ENCODE results near the gene MEF2D. TPM values are rescaled to one million over a fixed set of nuclear protein-coding genes. Genes with fewer than 3 reads are reported as not detected.
A peak's percentile ranks its signal among the peaks of the same experiment; 100 is the strongest.

Gene MEF2D
- total and polyA plus RNA-seq, 7 experiments from 2014 or later = 4.5 to 190 (median 61.6) TPM

DNA sequence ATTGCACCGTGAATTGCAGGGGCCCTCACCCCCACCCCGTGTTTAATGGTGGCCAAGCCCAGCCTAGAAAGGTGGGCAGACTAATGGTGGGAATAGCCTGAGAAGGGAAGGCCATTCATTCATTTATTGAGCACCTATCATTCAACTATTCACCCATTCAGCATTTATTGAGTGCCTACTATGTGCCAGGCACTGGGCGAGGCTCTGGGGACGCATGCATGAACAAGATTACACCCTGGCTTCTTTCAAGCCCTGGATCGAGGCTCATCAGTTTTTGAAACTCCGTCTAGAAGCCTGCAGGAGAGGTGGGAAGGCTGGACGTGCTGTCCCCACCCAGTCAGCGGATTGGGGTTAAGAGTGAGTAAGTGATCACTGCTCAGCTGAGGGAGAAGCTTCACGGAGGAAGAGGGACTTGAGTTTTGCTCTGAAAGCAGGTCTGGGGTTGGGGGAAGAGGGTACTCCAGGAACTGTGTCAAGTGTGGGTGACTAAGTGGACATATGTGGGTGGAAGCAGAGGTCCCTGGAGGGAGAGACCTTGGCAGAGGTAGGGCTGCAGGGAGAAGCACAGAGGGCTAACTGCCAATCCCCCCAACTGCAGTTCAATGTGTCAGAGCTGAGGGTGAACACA is 35.6 kb downstream of the MEF2D start:
- DNase-seq = no peak
- H3K27me3 ChIP-seq (ENCODE audit: control insufficient read depth in 2 of 2, insufficient read depth in 2 of 2, low read length in 2 of 2) = no peaks in the 10 kb centered on the region
- no peak overlapping the region for H3K4me3 ChIP-seq (ENCODE audit: low read length)
- peaks cover 0 to 38% (median 8%) of the 10 kb centered on the region in 5 donors for H3K36me3 Mint-ChIP-seq
- no peaks in the 10 kb centered on the region for H3K9me3 ChIP-seq (ENCODE audit: control insufficient read depth in 2 of 3, low read length in 3 of 3)
- H3K4me1 Mint-ChIP-seq = peaks cover 10 to 27% (median 19%) of the 10 kb centered on the region in 7 donors
- CTCF ChIA-PET = interaction anchor here (0.7 kb wide), 1 partner anchor 47 kb away, joined by 3 read pairs; no protein-coding TSS in a partner anchor
- H3K4me1 ChIP-seq (ENCODE audit: control insufficient read depth in 2 of 2, insufficient read depth in 2 of 2, low read length in 2 of 2) = no peaks in the 10 kb centered on the region
- POLR2A ChIA-PET = no interaction called here
- no peak for ATAC-seq
- H3K9me3 Mint-ChIP-seq = no peaks in the 10 kb centered on the region
- no peaks in the 10 kb centered on the region for H3K27me3 Mint-ChIP-seq
- H3K4me3 Mint-ChIP-seq = no peak overlapping the region
- peak overlapping the region in 7 of 9 donors; percentile 32 to 88 (median 41) for H3K27ac Mint-ChIP-seq
- H3K27ac ChIP-seq (ENCODE audit: low read depth, low read length) = no peak overlapping the region
- intact Hi-C loops (cut with micrococcal nuclease) = loop anchor here in 1 of 2 donors (1.0 kb wide), 1 partner anchor 8 kb away; no protein-coding TSS in a partner anchor
- H3K36me3 ChIP-seq (ENCODE audit: control insufficient read depth in 2 of 3, insufficient read depth in 3 of 3, low read length in 3 of 3) = peaks cover 0 to 58% (median 19%) of the 10 kb centered on the region in 3 experiments

DNA sequence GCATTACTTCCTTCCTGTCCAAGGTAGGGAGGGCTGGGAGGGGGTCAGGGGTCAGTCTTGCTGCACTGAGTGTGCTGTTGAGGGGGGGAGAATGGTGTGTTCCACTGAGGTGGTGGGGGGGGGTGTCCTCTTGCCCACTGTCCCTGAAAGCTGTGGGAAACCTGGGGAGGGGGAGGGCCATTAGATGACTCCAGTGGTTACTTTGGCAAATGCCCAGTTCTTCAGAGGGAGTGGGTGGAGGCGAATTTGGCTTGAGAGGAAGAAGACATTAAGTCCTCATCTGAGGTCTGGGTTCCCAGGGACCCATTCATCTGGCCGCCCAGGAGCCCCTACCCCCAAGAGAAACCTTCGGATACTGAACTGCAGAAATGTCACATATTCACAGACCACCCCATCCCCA is 36.2 kb downstream of the MEF2D start:
- H3K27ac Mint-ChIP-seq = peak overlapping the region in 3 of 9 donors; percentile 46 to 88 (median 49)
- peaks cover 10 to 30% (median 19%) of the 10 kb centered on the region in 7 donors for H3K4me1 Mint-ChIP-seq

DNA sequence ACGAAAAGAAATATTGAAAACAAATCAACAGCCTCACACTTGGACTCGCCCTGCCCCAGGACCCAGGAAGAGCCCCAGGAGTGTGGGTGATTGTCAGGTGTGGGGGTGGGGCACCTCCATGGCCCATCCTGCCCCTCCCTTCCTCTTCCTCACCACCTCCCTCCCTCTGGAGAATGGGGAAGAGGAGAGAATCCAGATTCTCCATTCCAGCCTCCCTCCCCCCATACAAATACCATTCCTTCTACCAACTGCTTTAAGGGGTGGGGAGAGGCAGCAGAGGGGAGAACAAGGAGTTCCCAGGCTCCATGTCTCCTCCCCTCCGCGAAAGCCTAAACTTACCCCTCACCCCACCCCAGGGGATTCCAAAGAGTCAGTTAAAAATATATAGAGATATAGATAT is 36.7 kb downstream of the MEF2D start:
- no peaks in the 10 kb centered on the region for H3K4me1 ChIP-seq (ENCODE audit: control insufficient read depth in 2 of 2, insufficient read depth in 2 of 2, low read length in 2 of 2)
- no peak overlapping the region for H3K4me3 ChIP-seq (ENCODE audit: low read length)
- no peak for ATAC-seq
- ChIA-PET POLR2A (no interaction called here), CTCF (no interaction called here)
- H3K27ac Mint-ChIP-seq = peak overlapping the region in 6 of 9 donors; percentile 19 to 89 (median 31)
- no peaks in the 10 kb centered on the region for H3K27me3 ChIP-seq (ENCODE audit: control insufficient read depth in 2 of 2, insufficient read depth in 2 of 2, low read length in 2 of 2)
- H3K27ac ChIP-seq (ENCODE audit: low read depth, low read length) = no peak overlapping the region
- intact Hi-C loops (cut with micrococcal nuclease) = no loop called here
- H3K4me3 Mint-ChIP-seq = no peak overlapping the region
- H3K9me3 ChIP-seq (ENCODE audit: control insufficient read depth in 2 of 3, low read length in 3 of 3) = no peaks in the 10 kb centered on the region
- peaks cover 10 to 30% (median 19%) of the 10 kb centered on the region in 7 donors for H3K4me1 Mint-ChIP-seq
- H3K36me3 Mint-ChIP-seq = peaks cover 0 to 36% (median 7%) of the 10 kb centered on the region in 5 donors
- no peak for DNase-seq
- no peaks in the 10 kb centered on the region for H3K9me3 Mint-ChIP-seq
- H3K36me3 ChIP-seq (ENCODE audit: control insufficient read depth in 2 of 3, insufficient read depth in 3 of 3, low read length in 3 of 3) = peaks cover 0 to 48% (median 16%) of the 10 kb centered on the region in 3 experiments
- no peaks in the 10 kb centered on the region for H3K27me3 Mint-ChIP-seq

More for the DNA sequence above, 36.2 kb downstream of the MEF2D start:
- H3K36me3 ChIP-seq (ENCODE audit: control insufficient read depth in 2 of 3, insufficient read depth in 3 of 3, low read length in 3 of 3) = peaks cover 0 to 52% (median 19%) of the 10 kb centered on the region in 3 experiments
- H3K4me1 ChIP-seq (ENCODE audit: control insufficient read depth in 2 of 2, insufficient read depth in 2 of 2, low read length in 2 of 2) = no peaks in the 10 kb centered on the region
- Mint-ChIP-seq H3K9me3 (no peaks in the 10 kb centered on the region), H3K36me3 (peaks cover 0 to 38% (median 8%) of the 10 kb centered on the region in 5 donors), H3K27me3 (no peaks in the 10 kb centered on the region), H3K4me3 (no peak overlapping the region)
- POLR2A ChIA-PET = no interaction called here
- no peak for DNase-seq
- no peak for ATAC-seq
- intact Hi-C loops (cut with micrococcal nuclease) = no loop called here
- H3K27ac ChIP-seq (ENCODE audit: low read depth, low read length) = no peak overlapping the region
- H3K9me3 ChIP-seq (ENCODE audit: control insufficient read depth in 2 of 3, low read length in 3 of 3) = no peaks in the 10 kb centered on the region
- H3K27me3 ChIP-seq (ENCODE audit: control insufficient read depth in 2 of 2, insufficient read depth in 2 of 2, low read length in 2 of 2) = no peaks in the 10 kb centered on the region
- no peak overlapping the region for H3K4me3 ChIP-seq (ENCODE audit: low read length)
- CTCF ChIA-PET = no interaction called here

GRCh38 chr1:156462954-156463795 is 37.4 kb downstream of the MEF2D start:
- Mint-ChIP-seq H3K9me3 (no peaks in the 10 kb centered on the region), H3K4me3 (no peak overlapping the region), H3K27ac (peak overlapping the region in 6 of 9 donors; percentile 23 to 89 (median 48)), H3K36me3 (peaks cover 0 to 30% (median 5%) of the 10 kb centered on the region in 5 donors), H3K27me3 (no peaks in the 10 kb centered on the region), H3K4me1 (peaks cover 10 to 30% (median 19%) of the 10 kb centered on the region in 7 donors)
- ChIA-PET CTCF (no interaction called here), POLR2A (no interaction called here)
- Histone ChIP-seq H3K9me3 (ENCODE audit: control insufficient read depth in 2 of 3, low read length in 3 of 3) (no peaks in the 10 kb centered on the region), H3K27ac (ENCODE audit: low read depth, low read length) (no peak overlapping the region), H3K4me3 (ENCODE audit: low read length) (no peak overlapping the region), H3K4me1 (ENCODE audit: control insufficient read depth in 2 of 2, insufficient read depth in 2 of 2, low read length in 2 of 2) (no peaks in the 10 kb centered on the region), H3K36me3 (ENCODE audit: control insufficient read depth in 2 of 3, insufficient read depth in 3 of 3, low read length in 3 of 3) (peaks cover 0 to 41% (median 11%) of the 10 kb centered on the region in 3 experiments), H3K27me3 (ENCODE audit: control insufficient read depth in 2 of 2, insufficient read depth in 2 of 2, low read length in 2 of 2) (no peaks in the 10 kb centered on the region)
- no peak for ATAC-seq
- intact Hi-C loops (cut with micrococcal nuclease) = no loop called here
- DNase-seq = no peak

DNA sequence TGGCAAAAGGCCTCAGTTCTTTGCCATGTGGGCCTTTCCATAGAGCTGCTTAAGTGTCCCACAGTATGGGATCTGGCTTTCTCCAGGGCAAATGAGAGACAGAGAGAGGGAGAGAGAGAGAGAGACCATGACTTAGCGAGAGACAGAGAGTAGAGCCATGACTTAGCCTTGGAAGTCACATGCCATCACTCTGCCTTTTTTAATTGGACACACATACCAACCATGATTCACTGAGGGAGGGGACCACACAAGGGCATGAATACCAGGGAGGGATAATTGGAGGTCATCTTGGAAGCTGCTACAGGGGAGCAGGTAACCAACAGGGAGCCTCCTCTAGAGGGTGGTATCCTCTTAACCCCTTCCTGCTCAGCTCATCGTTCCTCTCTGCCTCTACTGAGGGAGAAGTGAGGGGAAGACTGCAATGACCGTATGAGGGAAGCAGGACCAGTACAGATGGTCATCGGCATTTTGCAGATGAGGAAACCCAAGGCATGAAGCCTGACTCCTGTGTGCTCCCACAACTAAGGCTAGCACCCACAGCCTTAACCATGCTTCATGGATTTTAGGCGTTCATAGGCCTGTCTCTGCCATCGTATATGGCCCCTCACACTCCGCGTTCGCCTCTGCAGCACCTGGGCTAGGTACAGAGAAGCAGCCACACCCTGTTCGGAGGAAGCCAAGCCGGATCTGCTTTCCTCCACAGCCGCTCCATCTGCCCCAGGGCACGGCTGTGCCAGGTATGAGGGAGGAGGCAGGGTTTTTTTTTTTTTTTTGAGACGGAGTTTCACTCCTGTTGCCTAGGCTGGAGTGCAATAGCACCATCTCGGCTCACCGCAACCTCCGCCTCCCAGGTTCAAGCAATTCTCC is 38.6 kb downstream of the MEF2D start:
- POLR2A ChIA-PET = interaction anchor here (1.3 to 6.7 kb wide), 2 partner anchors 9 to 40 kb away, joined by 3 to 125 read pairs; partner anchors contain the start of gene MEF2D
- Mint-ChIP-seq H3K27ac (peak overlapping the region in 5 of 9 donors; percentile 8 to 74 (median 62)), H3K9me3 (no peaks in the 10 kb centered on the region), H3K4me3 (no peak overlapping the region), H3K36me3 (peaks cover 0 to 28% (median 5%) of the 10 kb centered on the region in 5 donors), H3K27me3 (no peaks in the 10 kb centered on the region), H3K4me1 (peaks cover 14 to 38% (median 23%) of the 10 kb centered on the region in 7 donors)
- no peaks in the 10 kb centered on the region for H3K27me3 ChIP-seq (ENCODE audit: control insufficient read depth in 2 of 2, insufficient read depth in 2 of 2, low read length in 2 of 2)
- peaks cover 4 to 6% of the 10 kb centered on the region in 2 donors for H3K4me1 ChIP-seq (ENCODE audit: control insufficient read depth in 2 of 2, insufficient read depth in 2 of 2, low read length in 2 of 2)
- H3K36me3 ChIP-seq (ENCODE audit: control insufficient read depth in 2 of 3, insufficient read depth in 3 of 3, low read length in 3 of 3) = peaks cover 0 to 31% (median 3%) of the 10 kb centered on the region in 3 experiments
- H3K4me3 ChIP-seq (ENCODE audit: low read length) = no peak overlapping the region
- CTCF ChIA-PET = interaction anchor here (0.8 to 1.4 kb wide), 2 partner anchors 63 to 147 kb away, joined by 3 read pairs; no protein-coding TSS in a partner anchor
- H3K27ac ChIP-seq (ENCODE audit: low read depth, low read length) = no peak overlapping the region
- intact Hi-C loops (cut with micrococcal nuclease) = no loop called here
- ATAC-seq (no peak), DNase-seq (no peak)
- H3K9me3 ChIP-seq (ENCODE audit: control insufficient read depth in 2 of 3, low read length in 3 of 3) = no peaks in the 10 kb centered on the region

DNA sequence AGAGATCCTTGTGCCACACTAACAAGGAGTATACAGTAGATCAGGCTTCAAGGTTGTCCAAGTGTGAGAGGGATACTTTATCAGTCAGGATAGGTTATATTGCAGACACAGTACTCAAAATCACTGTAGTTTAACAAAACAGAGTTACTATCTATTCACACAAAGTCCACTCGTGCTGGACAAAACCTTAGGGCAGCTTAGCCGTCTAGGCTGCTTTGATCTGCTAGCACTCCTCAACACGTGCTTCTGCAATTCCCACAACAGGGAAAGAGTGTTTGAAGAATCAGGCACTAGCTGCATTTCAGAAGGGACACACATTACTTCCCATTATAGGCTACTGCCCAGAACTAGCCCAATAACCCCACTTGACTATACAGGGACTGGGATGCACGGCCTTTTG is 39.5 kb downstream of the MEF2D start:
- peaks cover 14 to 44% (median 29%) of the 10 kb centered on the region in 7 donors for H3K4me1 Mint-ChIP-seq
- ATAC-seq (no peak), DNase-seq (no peak)
- intact Hi-C loops (cut with micrococcal nuclease) = no loop called here
- H3K36me3 Mint-ChIP-seq = peaks cover 0 to 26% (median 5%) of the 10 kb centered on the region in 5 donors
- H3K9me3 Mint-ChIP-seq = peaks cover 0 to 1% (median 0%) of the 10 kb centered on the region in 11 donors
- peak overlapping the region in 1 of 10 donors; percentile 64 for H3K4me3 Mint-ChIP-seq
- peaks cover 4 to 6% of the 10 kb centered on the region in 2 donors for H3K4me1 ChIP-seq (ENCODE audit: control insufficient read depth in 2 of 2, insufficient read depth in 2 of 2, low read length in 2 of 2)
- no peaks in the 10 kb centered on the region for H3K27me3 ChIP-seq (ENCODE audit: control insufficient read depth in 2 of 2, insufficient read depth in 2 of 2, low read length in 2 of 2)
- peaks cover 0 to 22% (median 0%) of the 10 kb centered on the region in 3 experiments for H3K36me3 ChIP-seq (ENCODE audit: control insufficient read depth in 2 of 3, insufficient read depth in 3 of 3, low read length in 3 of 3)
- H3K27ac Mint-ChIP-seq = peak overlapping the region in 7 of 9 donors; percentile 16 to 74 (median 53)
- no peak overlapping the region for H3K27ac ChIP-seq (ENCODE audit: low read depth, low read length)
- no peak overlapping the region for H3K4me3 ChIP-seq (ENCODE audit: low read length)
- H3K27me3 Mint-ChIP-seq = peaks cover 0 to 4% (median 0%) of the 10 kb centered on the region in 5 donors
- CTCF ChIA-PET = interaction anchor here (0.8 to 1.4 kb wide), 4 partner anchors 15 to 148 kb away, joined by 3 to 7 read pairs (median 3); no protein-coding TSS in a partner anchor
- H3K9me3 ChIP-seq (ENCODE audit: control insufficient read depth in 2 of 3, low read length in 3 of 3) = no peaks in the 10 kb centered on the region
- POLR2A ChIA-PET = interaction anchor here (0.9 to 6.7 kb wide), 3 partner anchors 10 to 40 kb away, joined by 3 to 125 read pairs (median 3); partner anchors contain the start of gene MEF2D
